HCT116 (cell line): ENCODE data around the gene LRIT3. TPM values are rescaled to one million over a fixed set of nuclear protein-coding genes. Genes with fewer than 3 reads are reported as not detected.

Experiments used
- ATAC-seq: fragments of 200-7000 bp; cut with Tn5 transposase; 2 replicates; pipeline ENCODE4 v1.9.1; 2020; ENCODE audit warnings: mild to moderate bottlenecking, moderate library complexity
- BruUV-seq: library from RNA; stranded (reverse); fragments of 400-500 nt; replicated peaks from 2 replicates; lab custom pipeline; 2021; lab: Mats Ljungman, UMichigan
- CTCF ChIA-PET: fragments of 300-600 bp; sonication (Branson Sonifier 250); formaldehyde crosslinking; loops from one replicate; lab custom pipeline; 2021; ENCODE audit warnings: antibody characterized with exemption; lab: Charles Lee
- POLR2A ChIA-PET: fragments of 300-600, 350-600 bp; sonication (Branson Sonifier 250); formaldehyde crosslinking; loops from one replicate; lab custom pipeline; 2021; ENCODE audit warnings: antibody characterized with exemption; lab: Charles Lee
- RAD21 ChIA-PET, 2 experiments: fragments of 300-600 bp; sonication (Branson Sonifier 250); formaldehyde crosslinking; loops; one replicate each; lab custom pipeline; 2023; ENCODE audit warnings: low total read pairs in 2 of 2; ENCODE audit not compliant: uncharacterized antibody in 2 of 2, unreplicated experiment in 2 of 2, low non-redundant PET in 1 of 2; lab: Charles Lee
- DNase-seq: peaks from one replicate; pipeline ENCODE4 v3.0.0-alpha.2; 2010; ENCODE audit warnings: low read depth, low spot score
- H2AFZ ChIP-seq: fragments of 200-600 bp; shearing (Covaris generic), sonication (generic); 2 replicates; pipeline ENCODE4 v1.6.1; 2017; ENCODE audit warnings: low read depth, mixed run types, mixed read lengths, antibody characterized with exemption, low read length; ENCODE audit not compliant: poor library complexity, severe bottlenecking
- H3K27ac ChIP-seq: 2 replicates; pipeline ENCODE4 v1.5.1; 2012; ENCODE audit warnings: low read depth, low read length
- H3K27me3 ChIP-seq: fragments of 200-600 bp; sonication (generic); 2 replicates; pipeline ENCODE4 v1.6.1; 2016; ENCODE audit warnings: mixed run types, low read length, mixed read lengths; ENCODE audit not compliant: insufficient read depth
- H3K36me3 ChIP-seq, 2 experiments: fragments of 200-500 bp in 1 of 2; fragments of 200-600 bp in 1 of 2; sonication (Bioruptor generic) in 1 of 2; sonication (generic) in 1 of 2; 2 replicates each; pipeline versions ENCODE4 v1.5.1 to v1.6.1; 2014 to 2016; ENCODE audit warnings: low read length in 2 of 2, inconsistent platforms in 1 of 2, mixed read lengths in 1 of 2, mixed run types in 1 of 2; ENCODE audit not compliant: insufficient read depth in 2 of 2, control insufficient read depth in 1 of 2
- H3K4me1 ChIP-seq, 2 experiments: fragments of 200-600 bp in 1 of 2; sonication (generic) in 1 of 2; 2 replicates each; pipeline versions ENCODE4 v1.5.1 to v1.6.1; 2012 to 2017; ENCODE audit warnings: low read length in 2 of 2, inconsistent platforms in 1 of 2, mild to moderate bottlenecking in 1 of 2, mixed read lengths in 1 of 2, mixed run types in 1 of 2, moderate library complexity in 1 of 2; ENCODE audit not compliant: insufficient read depth in 2 of 2, control insufficient read depth in 1 of 2
- H3K4me2 ChIP-seq: fragments of 200-600 bp; sonication (generic); 2 replicates; pipeline ENCODE4 v1.6.1; 2017; ENCODE audit warnings: mixed run types, low read length, mixed read lengths
- H3K4me3 ChIP-seq, 2 experiments: fragments of 200-600 bp in 1 of 2; sonication (generic) in 1 of 2; replicated peaks in 1 of 2; 2 replicates each; pipeline ENCODE4 v1.5.1; 2011 to 2016; ENCODE audit warnings: low read length in 2 of 2, control low read depth in 1 of 2, low read depth in 1 of 2, mild to moderate bottlenecking in 1 of 2, mixed read lengths in 1 of 2, mixed run types in 1 of 2
- H3K79me2 ChIP-seq: fragments of 200-600 bp; sonication (generic); 2 replicates; pipeline ENCODE4 v1.6.1; 2017; ENCODE audit warnings: mild to moderate bottlenecking, mixed run types, low read length, moderate library complexity, mixed read lengths; ENCODE audit not compliant: insufficient read depth
- H3K9ac ChIP-seq: fragments of 200-600 bp; sonication (generic); 2 replicates; pipeline ENCODE4 v1.6.1; 2016; ENCODE audit warnings: low read length, mixed read lengths
- H3K9me2 ChIP-seq: fragments of 200-600 bp; sonication (generic), shearing (Covaris generic); 2 replicates; pipeline ENCODE4 v1.6.1; 2017; ENCODE audit warnings: mixed run types, mild to moderate bottlenecking, moderate library complexity; ENCODE audit not compliant: insufficient read depth
- H3K9me3 ChIP-seq, 2 experiments: fragments of 200-500 bp in 1 of 2; fragments of 200-600 bp in 1 of 2; sonication (Bioruptor generic) in 1 of 2; sonication (generic) in 1 of 2; 2 replicates each; pipeline ENCODE4 v1.6.1; 2014 to 2017; ENCODE audit warnings: low read length in 2 of 2, mixed read lengths in 2 of 2, inconsistent platforms in 1 of 2, low read depth in 1 of 2, mild to moderate bottlenecking in 1 of 2, mixed run types in 1 of 2, moderate library complexity in 1 of 2; ENCODE audit not compliant: control insufficient read depth in 1 of 2, insufficient read depth in 1 of 2
- H4K20me1 ChIP-seq: fragments of 200-600 bp; sonication (generic), shearing (Covaris generic); 2 replicates; pipeline ENCODE4 v1.6.1; 2017; ENCODE audit warnings: mixed run types, mild to moderate bottlenecking, moderate library complexity; ENCODE audit not compliant: insufficient read depth
- CTCF ChIP-seq, 3 experiments: fragments of 200-600 bp in 1 of 3; sonication (generic) in 1 of 3; IDR thresholded peaks in 2 of 3; conservative IDR thresholded peaks in 1 of 3; 2 replicates each; pipeline ENCODE4 v1.5.1; 2012 to 2017; ENCODE audit warnings: low read depth in 2 of 3, low read length in 2 of 3, antibody characterized with exemption in 1 of 3, borderline replicate concordance in 1 of 3, control low read depth in 1 of 3, mild to moderate bottlenecking in 1 of 3, mixed read lengths in 1 of 3, mixed run types in 1 of 3, moderate library complexity in 1 of 3; ENCODE audit not compliant: insufficient read depth in 1 of 3
- ELF1 ChIP-seq: IDR thresholded peaks from 2 replicates; pipeline ENCODE4 v1.6.1; 2012; ENCODE audit warnings: low read depth, borderline replicate concordance
- EZH2 ChIP-seq: fragments of 200-600 bp; sonication (generic); IDR thresholded peaks from 2 replicates; pipeline ENCODE4 v1.6.1; 2017; ENCODE audit warnings: antibody characterized with exemption, mixed run types
- FOSL1 ChIP-seq: IDR thresholded peaks from 2 replicates; pipeline ENCODE4 v1.6.1; 2012; ENCODE audit warnings: low read depth
- JUND ChIP-seq: IDR thresholded peaks from 2 replicates; pipeline ENCODE4 v1.6.1; 2012
- MAX ChIP-seq: IDR thresholded peaks from 2 replicates; pipeline ENCODE4 v1.6.1; 2012
- POLR2A ChIP-seq: IDR thresholded peaks from 2 replicates; pipeline ENCODE4 v1.7.0; 2011; ENCODE audit warnings: borderline replicate concordance; ENCODE audit not compliant: insufficient read depth, insufficient read length; ENCODE audit errors: extremely low read depth
- POLR2AphosphoS5 ChIP-seq: IDR thresholded peaks from 2 replicates; pipeline ENCODE4 v1.6.1; 2011; ENCODE audit warnings: mild to moderate bottlenecking, low read depth, low read length, moderate library complexity
- RAD21 ChIP-seq: IDR thresholded peaks from 2 replicates; pipeline ENCODE4 v1.6.1; 2012; ENCODE audit warnings: low read depth, mild to moderate bottlenecking
- REST ChIP-seq: IDR thresholded peaks from 2 replicates; pipeline ENCODE4 v1.6.1; 2012; ENCODE audit warnings: low read depth
- SP1 ChIP-seq: IDR thresholded peaks from 2 replicates; pipeline ENCODE4 v1.6.1; 2012; ENCODE audit warnings: low read depth
- TCF7L2 ChIP-seq: IDR thresholded peaks from 2 replicates; pipeline ENCODE4 v1.7.0; 2011; ENCODE audit warnings: borderline replicate concordance, inconsistent platforms; ENCODE audit not compliant: insufficient read depth, insufficient read length; ENCODE audit errors: extremely low read depth
- ZBTB33 ChIP-seq: IDR thresholded peaks from 2 replicates; pipeline ENCODE4 v1.6.1; 2011; ENCODE audit warnings: mild to moderate bottlenecking, low read length, moderate library complexity; ENCODE audit not compliant: insufficient replicate concordance; ENCODE audit errors: extremely low read depth
- ZFX ChIP-seq: fragments of 450-650 bp; IDR thresholded peaks from 2 replicates; pipeline ENCODE4 v1.6.1; 2017
- ZNF274 ChIP-seq: fragments of 200-500 bp; sonication (Bioruptor generic); IDR thresholded peaks from 2 replicates; pipeline ENCODE4 v1.6.1; 2014; ENCODE audit warnings: mild to moderate bottlenecking, low read depth, low read length, inconsistent platforms
- intact Hi-C: fragments of 100-400 bp; cut with micrococcal nuclease; formaldehyde crosslinking; loops from 2 replicates; pipeline ENCODE4 v1.10.0; 2022
- total RNA-seq: library from RNA; stranded (reverse); gene quantifications from one replicate; pipeline ENCODE4 v1.2.1, GENCODE V29; 2021; ENCODE audit not compliant: unreplicated experiment
- TF ChIP-seq, protein P1 (sequence below): IDR thresholded peaks from 2 replicates; pipeline ENCODE4 v1.6.1; 2012

Gene LRIT3
- total RNA-seq, 1 experiment from 2014 or later = 0.47 TPM

- TF ChIP-seq ZBTB33 (no peak), POLR2A (no peak), EZH2 (no peak)
Measured at GRCh38 chr4:109878355-109878754, 30.4 kb downstream of the LRIT3 start (continued).

DNA sequence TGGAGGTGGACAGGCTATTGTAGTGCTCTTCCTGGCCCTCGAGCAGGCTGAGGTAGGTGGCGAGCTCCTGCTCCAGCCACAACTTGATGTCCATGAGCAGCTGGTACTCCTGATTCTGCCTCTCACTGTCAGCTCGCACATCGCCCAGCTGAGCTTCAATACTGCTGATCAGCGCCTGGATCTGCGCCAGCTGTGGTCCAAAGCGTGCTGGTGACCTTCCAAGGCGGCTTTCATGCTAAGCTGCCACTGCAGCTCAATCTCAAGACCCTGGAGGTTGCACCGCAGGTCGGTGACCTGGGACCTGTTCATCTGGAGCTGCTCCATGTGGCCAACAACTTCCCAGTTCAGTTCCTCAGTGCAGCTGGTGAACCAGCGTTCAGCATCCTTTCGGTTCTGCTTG, 31.2 kb downstream of the LRIT3 start:
- CTCF ChIA-PET = no interaction called here
- POLR2A ChIA-PET = no interaction called here
- no peak for TF ChIP-seq POLR2AphosphoS5
- no peak for TF ChIP-seq REST
- TF ChIP-seq RAD21 = no peak
- no peak for TF ChIP-seq ZFX
- no peak for TF ChIP-seq MAX
- TF ChIP-seq JUND = no peak
- TF ChIP-seq ZNF274 = no peak
- TF ChIP-seq, protein P1, sequence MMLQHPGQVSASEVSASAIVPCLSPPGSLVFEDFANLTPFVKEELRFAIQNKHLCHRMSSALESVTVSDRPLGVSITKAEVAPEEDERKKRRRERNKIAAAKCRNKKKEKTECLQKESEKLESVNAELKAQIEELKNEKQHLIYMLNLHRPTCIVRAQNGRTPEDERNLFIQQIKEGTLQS = no peak
- TF ChIP-seq CTCF (IDR thresholded peaks at IDR 0.05 in 2 of 3, conservative IDR thresholded peaks at IDR 0.05 in 1 of 3; ENCODE audit: borderline replicate concordance in 1 of 3, insufficient read depth in 1 of 3, low read depth in 2 of 3, low read length in 2 of 3) = no peak
- TF ChIP-seq FOSL1 = no peak
- TF ChIP-seq ZBTB33 = no peak
- no peak for TF ChIP-seq TCF7L2
- TF ChIP-seq ELF1 = no peak
- TF ChIP-seq SP1 = no peak

More for the DNA sequence above, 31.2 kb downstream of the LRIT3 start:
- intact Hi-C loops = no loop called here
- Histone ChIP-seq H3K27ac (no peak overlapping the region), H3K4me3 (no peak overlapping the region), H2AFZ (no peak overlapping the region), H3K9ac (no peak overlapping the region), H3K9me3 (no peaks in the 10 kb centered on the region), H4K20me1 (no peaks in the 10 kb centered on the region), H3K79me2 (no peaks in the 10 kb centered on the region), H3K9me2 (no peaks in the 10 kb centered on the region), H3K4me2 (no peak overlapping the region), H3K36me3 (no peaks in the 10 kb centered on the region), H3K27me3 (no peaks in the 10 kb centered on the region), H3K4me1 (no peaks in the 10 kb centered on the region)
- no peak for DNase-seq
- RAD21 ChIA-PET = no interaction called here
- no peak for ATAC-seq
- no TSS peak for BruUV-seq
